ENCODE results near the gene CTIF.

Gene CTIF

DNA sequence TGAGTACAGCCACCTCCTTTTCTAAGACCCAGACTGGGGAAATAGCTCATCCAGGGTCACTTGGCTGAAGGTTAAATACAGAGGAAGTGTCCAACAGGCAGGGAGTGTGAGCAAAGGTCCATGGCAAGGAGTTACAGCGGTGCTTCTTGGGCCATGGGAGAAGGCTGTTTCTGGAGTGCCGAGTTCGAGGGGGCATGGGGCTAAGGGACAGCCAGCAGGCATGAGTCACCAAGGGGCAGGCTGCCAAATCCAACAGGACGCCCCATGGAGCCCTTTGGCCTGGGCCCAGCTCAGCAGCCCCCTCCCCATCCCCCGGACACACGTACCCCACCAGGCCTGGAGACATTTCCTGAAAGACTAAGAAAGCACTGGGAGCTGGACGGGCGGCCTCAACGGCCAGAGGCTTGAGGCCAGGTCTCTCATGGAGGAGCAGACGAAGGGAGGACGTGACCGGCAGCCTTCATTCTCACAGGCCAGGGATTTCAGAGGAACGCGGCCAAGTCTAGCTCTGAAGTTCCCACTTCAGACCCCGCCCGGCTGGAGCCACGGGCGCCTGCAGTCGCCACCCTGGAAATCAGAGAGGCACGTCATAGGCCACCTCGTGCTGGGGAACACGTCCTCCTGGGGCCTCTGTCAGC, 251.5 kb downstream of the CTIF start:
- Histone ChIP-seq H3K9me3 (ENCODE audit: severe bottlenecking) (no peaks in the 10 kb centered on the region), H3K27me3 (ENCODE audit: insufficient read depth, poor library complexity, severe bottlenecking) (no peaks in the 10 kb centered on the region), H3K36me3 (ENCODE audit: low read depth) (no peaks in the 10 kb centered on the region; the same call in none of the 2 replicates), H3K4me3 (ENCODE audit: severe bottlenecking) (no peak overlapping the region), H3K27ac (ENCODE audit: poor library complexity, severe bottlenecking) (no peak overlapping the region), H3K4me1 (ENCODE audit: insufficient read depth, poor library complexity, severe bottlenecking) (no peaks in the 10 kb centered on the region)
- no peak for ATAC-seq (ENCODE audit: low read depth)
- TF ChIP-seq, protein P1, sequence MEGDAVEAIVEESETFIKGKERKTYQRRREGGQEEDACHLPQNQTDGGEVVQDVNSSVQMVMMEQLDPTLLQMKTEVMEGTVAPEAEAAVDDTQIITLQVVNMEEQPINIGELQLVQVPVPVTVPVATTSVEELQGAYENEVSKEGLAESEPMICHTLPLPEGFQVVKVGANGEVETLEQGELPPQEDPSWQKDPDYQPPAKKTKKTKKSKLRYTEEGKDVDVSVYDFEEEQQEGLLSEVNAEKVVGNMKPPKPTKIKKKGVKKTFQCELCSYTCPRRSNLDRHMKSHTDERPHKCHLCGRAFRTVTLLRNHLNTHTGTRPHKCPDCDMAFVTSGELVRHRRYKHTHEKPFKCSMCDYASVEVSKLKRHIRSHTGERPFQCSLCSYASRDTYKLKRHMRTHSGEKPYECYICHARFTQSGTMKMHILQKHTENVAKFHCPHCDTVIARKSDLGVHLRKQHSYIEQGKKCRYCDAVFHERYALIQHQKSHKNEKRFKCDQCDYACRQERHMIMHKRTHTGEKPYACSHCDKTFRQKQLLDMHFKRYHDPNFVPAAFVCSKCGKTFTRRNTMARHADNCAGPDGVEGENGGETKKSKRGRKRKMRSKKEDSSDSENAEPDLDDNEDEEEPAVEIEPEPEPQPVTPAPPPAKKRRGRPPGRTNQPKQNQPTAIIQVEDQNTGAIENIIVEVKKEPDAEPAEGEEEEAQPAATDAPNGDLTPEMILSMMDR (IDR thresholded peaks at IDR 0.05; ENCODE audit: poor library complexity, severe bottlenecking), result no peak
- peak; percentile 41 for DNase-seq (ENCODE audit: low spot score)

- Histone ChIP-seq H3K4me3 (ENCODE audit: severe bottlenecking) (no peak overlapping the region), H3K4me1 (ENCODE audit: insufficient read depth, poor library complexity, severe bottlenecking) (no peaks in the 10 kb centered on the region), H3K36me3 (ENCODE audit: low read depth) (no peaks in the 10 kb centered on the region; the same call in 1 of the 2 replicates), H3K9me3 (ENCODE audit: severe bottlenecking) (no peaks in the 10 kb centered on the region), H3K27me3 (ENCODE audit: insufficient read depth, poor library complexity, severe bottlenecking) (no peaks in the 10 kb centered on the region), H3K27ac (ENCODE audit: poor library complexity, severe bottlenecking) (no peak overlapping the region)
- TF ChIP-seq, protein P1 (IDR thresholded peaks at IDR 0.05; ENCODE audit: poor library complexity, severe bottlenecking), result no peak
- no peak; the same call in 2 of the 3 replicates for ATAC-seq (ENCODE audit: low read depth)
- DNase-seq (ENCODE audit: low spot score), result peak; percentile 30
These were observed 252.2 kb downstream of the CTIF start for GRCh38 chr18:48790869-48791635.

- TF ChIP-seq, protein P1 (IDR thresholded peaks at IDR 0.05; ENCODE audit: poor library complexity, severe bottlenecking), result no peak
- Histone ChIP-seq H3K36me3 (ENCODE audit: low read depth) (no peaks in the 10 kb centered on the region; the same call in 1 of the 2 replicates), H3K9me3 (ENCODE audit: severe bottlenecking) (no peaks in the 10 kb centered on the region), H3K4me1 (ENCODE audit: insufficient read depth, poor library complexity, severe bottlenecking) (no peaks in the 10 kb centered on the region), H3K27ac (ENCODE audit: poor library complexity, severe bottlenecking) (no peak overlapping the region), H3K27me3 (ENCODE audit: insufficient read depth, poor library complexity, severe bottlenecking) (no peaks in the 10 kb centered on the region), H3K4me3 (ENCODE audit: severe bottlenecking) (no peak overlapping the region)
- peak; percentile 33; the same call in 1 of the 3 replicates for ATAC-seq (ENCODE audit: low read depth)
- DNase-seq (ENCODE audit: low spot score), result no peak
These were observed 252.8 kb downstream of the CTIF start for GRCh38 chr18:48791636-48792105.

DNA sequence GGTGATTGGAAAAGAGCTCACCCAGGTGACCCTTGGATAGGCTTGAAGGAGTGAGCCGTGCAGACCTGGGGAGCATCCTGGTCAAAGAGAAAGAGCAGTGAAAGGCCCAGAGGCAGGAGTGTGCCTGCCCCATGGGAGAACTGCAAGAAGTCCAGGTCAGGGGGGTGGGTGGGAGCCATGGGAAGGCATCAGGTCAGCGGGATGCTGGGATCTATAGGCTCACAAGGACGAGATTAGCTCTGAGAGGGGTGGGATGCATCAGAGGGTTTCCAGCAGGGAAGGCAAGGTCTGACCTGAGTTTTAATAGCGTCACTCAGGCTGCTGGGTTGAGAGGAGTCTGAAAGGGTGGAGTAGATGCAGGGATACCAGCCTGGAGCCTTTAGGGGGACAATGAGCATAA, 253.3 kb downstream of the CTIF start:
- Histone ChIP-seq H3K4me1 (ENCODE audit: insufficient read depth, poor library complexity, severe bottlenecking) (no peaks in the 10 kb centered on the region), H3K27ac (ENCODE audit: poor library complexity, severe bottlenecking) (no peak overlapping the region), H3K36me3 (ENCODE audit: low read depth) (no peaks in the 10 kb centered on the region; the same call in 1 of the 2 replicates), H3K4me3 (ENCODE audit: severe bottlenecking) (no peak overlapping the region), H3K9me3 (ENCODE audit: severe bottlenecking) (no peaks in the 10 kb centered on the region), H3K27me3 (ENCODE audit: insufficient read depth, poor library complexity, severe bottlenecking) (no peaks in the 10 kb centered on the region)
- TF ChIP-seq, protein P1 (IDR thresholded peaks at IDR 0.05; ENCODE audit: poor library complexity, severe bottlenecking), result no peak
- no peak for ATAC-seq (ENCODE audit: low read depth)
- peak; percentile 37 for DNase-seq (ENCODE audit: low spot score)
